ENCODE measurements around the gene SESN3. TPM values are rescaled to one million over a fixed set of nuclear protein-coding genes. Genes with fewer than 3 reads are reported as not detected.

Gene SESN3
- total RNA-seq, 1 experiment from 2014 or later, result 36.8 TPM

- H3K4me2 ChIP-seq (ENCODE audit: insufficient read depth, insufficient read length, low read length), result no peak overlapping the region
- no peaks in the 10 kb centered on the region for H3K23me2 ChIP-seq (ENCODE audit: insufficient read length, low read depth, low read length, poor library complexity, severe bottlenecking)
- no peak overlapping the region for H3T11ph ChIP-seq (ENCODE audit: low read length)
- no peak overlapping the region for H3K14ac ChIP-seq (ENCODE audit: insufficient read depth, low read length)
- no peak overlapping the region for H4K5ac ChIP-seq (ENCODE audit: insufficient read length, low read depth, low read length)
- no peak for DNase-seq
- H3K79me2 ChIP-seq (ENCODE audit: insufficient read depth, low read length), result no peaks in the 10 kb centered on the region
- H3K9me3 ChIP-seq (ENCODE audit: control insufficient read depth, low read depth, low read length), result no peaks in the 10 kb centered on the region
- H2BK20ac ChIP-seq (ENCODE audit: low read depth, low read length, poor library complexity, severe bottlenecking), result no peak overlapping the region
- no CpG with 5 or more reads among the region's 6 CpGs for WGBS (ENCODE audit: extremely low coverage, insufficient read length, low lambda C conversion rate)
- H3K79me1 ChIP-seq (ENCODE audit: insufficient read depth, low read depth, low read length, poor library complexity, severe bottlenecking), result no peaks in the 10 kb centered on the region
- H3K27me3 ChIP-seq (ENCODE audit: insufficient read depth, low read length), result no peaks in the 10 kb centered on the region
- no peak overlapping the region for H3K56ac ChIP-seq (ENCODE audit: insufficient read length, low read depth, low read length)
- no peak overlapping the region for H2BK120ac ChIP-seq (ENCODE audit: low read depth, low read length, poor library complexity, severe bottlenecking)
- H3K4me1 ChIP-seq (ENCODE audit: insufficient read depth, low read length), result peaks cover 3% of the 10 kb centered on the region
- no peak overlapping the region for H3K4ac ChIP-seq (ENCODE audit: low read depth, low read length)
- H3K27me3 Mint-ChIP-seq (ENCODE audit: low read depth), result no peaks in the 10 kb centered on the region
- H2AK5ac ChIP-seq (ENCODE audit: insufficient read length, low read length), result no peak overlapping the region
- H4K91ac ChIP-seq (ENCODE audit: insufficient read length, low read depth, low read length), result no peak overlapping the region
- H2AFZ ChIP-seq (ENCODE audit: low read length), result no peak overlapping the region
- no peak overlapping the region for H4K8ac ChIP-seq (replicated peaks; ENCODE audit: insufficient read length, low read depth, low read length)
- peaks cover 12 to 15% of the 10 kb centered on the region in 2 experiments for H3K4me1 Mint-ChIP-seq
- H2BK15ac ChIP-seq (ENCODE audit: low read depth, low read length), result no peak overlapping the region
- no peak overlapping the region for H2BK5ac ChIP-seq (ENCODE audit: insufficient read length, low read length)
- no peaks in the 10 kb centered on the region for H4K20me1 ChIP-seq (ENCODE audit: control insufficient read depth, insufficient read depth, insufficient read length)
- H2BK12ac ChIP-seq (ENCODE audit: insufficient read length, low read depth, low read length), result no peak overlapping the region
- TF ChIP-seq CTCF (conservative IDR thresholded peaks at IDR 0.05), result no peak
- peaks cover 0 to 4% (median 0%) of the 10 kb centered on the region in 3 experiments; a peak in 2 of 7 replicates for H3K36me3 Mint-ChIP-seq (ENCODE audit: insufficient read depth in 1 of 3, low read depth in 3 of 3)
- H3K9me3 Mint-ChIP-seq, result peaks cover 0 to 5% of the 10 kb centered on the region in 2 experiments; a peak in 2 of 5 replicates
- no peak overlapping the region for H3K9ac ChIP-seq (ENCODE audit: extremely low read depth, insufficient read length, low read length)
- no peak overlapping the region for H3K27ac ChIP-seq (ENCODE audit: insufficient read length, low read depth, low read length)
- no peak overlapping the region for H3K27ac Mint-ChIP-seq
- no peak overlapping the region for H3K23ac ChIP-seq (ENCODE audit: insufficient read length, low read depth, low read length)
- no peak overlapping the region for H3K18ac ChIP-seq (ENCODE audit: insufficient read length, low read depth, low read length)
- H3K4me3 Mint-ChIP-seq, result no peak overlapping the region
These were observed 35.9 kb upstream of the SESN3 start for GRCh38 chr11:95266751-95267374.

Data from H9 (cell line).